Inflammatory macrophage treated with lipopolysaccharide for 4 hours (primary cell): ENCODE data around the gene THSD4.

Source experiments
- DNase-seq: peaks from one replicate; pipeline ENCODE4 v3.0.0-alpha.2; 2020

Gene THSD4

DNA sequence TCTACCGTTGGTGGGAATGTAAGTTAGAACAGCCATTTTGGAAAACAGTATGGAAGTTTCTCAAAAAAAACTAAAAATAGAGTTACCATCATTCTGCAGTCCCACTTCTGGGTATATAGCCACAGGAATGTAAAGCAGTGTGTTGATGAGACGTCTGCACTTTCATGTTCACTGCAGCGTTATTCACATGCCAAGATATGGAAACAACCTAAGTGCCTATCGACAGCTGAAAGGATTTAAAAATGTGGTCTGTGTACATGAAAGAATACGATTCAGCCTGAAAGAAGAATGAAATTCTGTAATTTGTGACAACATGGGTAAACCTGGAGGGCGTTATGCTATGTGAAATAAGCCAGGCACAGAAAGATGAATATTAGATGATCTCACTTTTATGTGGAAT is 157.7 kb downstream of the THSD4 start:
- no peak for DNase-seq

DNA sequence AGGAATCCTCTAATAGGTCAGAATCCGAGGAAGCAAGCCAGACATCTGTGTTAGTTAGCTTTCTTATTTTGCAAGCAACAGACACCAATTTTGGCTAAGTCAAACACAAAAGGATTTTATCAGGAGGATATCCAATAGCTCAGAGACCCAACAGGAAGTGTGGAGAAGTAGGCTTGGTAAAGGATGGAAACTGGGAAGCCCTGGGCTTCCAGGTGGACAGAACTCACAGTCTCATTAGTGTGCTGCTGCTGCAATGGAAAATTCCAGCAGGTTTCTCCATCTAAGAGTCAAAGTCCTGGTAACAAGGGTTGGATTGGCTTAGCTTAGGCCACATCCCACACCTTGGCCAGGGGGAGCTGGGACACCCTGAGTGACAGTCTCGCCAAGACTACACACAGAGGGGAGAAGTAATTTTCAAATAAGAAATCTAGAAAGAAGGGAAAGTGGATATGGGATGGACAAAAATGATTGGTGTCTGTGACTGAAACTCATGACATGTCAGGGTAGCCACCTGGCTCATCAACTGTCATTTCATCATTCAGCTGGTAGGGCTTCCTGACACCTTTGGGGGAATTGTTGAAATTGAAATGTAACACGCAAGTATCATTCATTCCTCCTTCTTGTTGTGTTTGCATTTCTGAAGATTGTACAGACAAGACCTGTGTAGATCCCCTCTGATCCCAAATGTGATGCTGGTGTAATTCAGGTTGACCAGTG is 158.6 kb downstream of the THSD4 start:
- no peak for DNase-seq

DNA sequence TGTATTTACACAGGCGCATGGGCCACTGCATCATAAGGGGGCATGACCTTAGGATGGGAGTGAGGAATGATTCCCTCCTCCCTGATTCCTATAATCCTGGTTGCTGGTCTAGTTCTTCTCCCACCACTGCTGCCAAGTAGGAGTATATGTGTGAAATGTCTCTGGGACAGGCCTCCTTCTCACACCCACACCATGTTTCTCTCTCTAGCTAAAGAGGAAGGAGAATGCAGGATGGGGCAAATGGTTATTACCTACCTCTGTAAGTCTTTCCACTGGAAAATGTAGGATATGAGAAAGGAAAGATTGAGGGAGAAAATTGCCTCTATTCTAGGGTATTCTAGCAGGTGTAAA is 159.2 kb downstream of the THSD4 start:
- DNase-seq = no peak

DNA sequence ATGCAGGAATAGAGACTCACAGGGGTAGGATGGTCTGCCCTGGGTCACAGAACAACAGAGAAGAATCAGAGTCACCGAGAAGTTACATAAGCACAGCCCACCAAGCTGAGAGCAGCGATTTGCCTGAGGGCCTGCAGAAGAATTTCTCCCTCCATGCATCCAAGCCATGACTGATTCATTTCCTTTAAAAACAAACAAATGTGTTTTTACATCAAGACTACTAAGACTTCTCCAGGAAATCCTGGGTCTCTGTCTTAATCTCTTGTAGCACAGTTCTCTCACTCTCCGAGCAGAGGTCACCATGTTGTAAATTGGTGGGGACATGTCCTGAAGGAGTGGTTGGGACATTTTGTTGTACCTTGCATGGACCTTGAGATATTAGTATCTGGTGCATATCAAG is 159.8 kb downstream of the THSD4 start:
- no peak for DNase-seq

DNA sequence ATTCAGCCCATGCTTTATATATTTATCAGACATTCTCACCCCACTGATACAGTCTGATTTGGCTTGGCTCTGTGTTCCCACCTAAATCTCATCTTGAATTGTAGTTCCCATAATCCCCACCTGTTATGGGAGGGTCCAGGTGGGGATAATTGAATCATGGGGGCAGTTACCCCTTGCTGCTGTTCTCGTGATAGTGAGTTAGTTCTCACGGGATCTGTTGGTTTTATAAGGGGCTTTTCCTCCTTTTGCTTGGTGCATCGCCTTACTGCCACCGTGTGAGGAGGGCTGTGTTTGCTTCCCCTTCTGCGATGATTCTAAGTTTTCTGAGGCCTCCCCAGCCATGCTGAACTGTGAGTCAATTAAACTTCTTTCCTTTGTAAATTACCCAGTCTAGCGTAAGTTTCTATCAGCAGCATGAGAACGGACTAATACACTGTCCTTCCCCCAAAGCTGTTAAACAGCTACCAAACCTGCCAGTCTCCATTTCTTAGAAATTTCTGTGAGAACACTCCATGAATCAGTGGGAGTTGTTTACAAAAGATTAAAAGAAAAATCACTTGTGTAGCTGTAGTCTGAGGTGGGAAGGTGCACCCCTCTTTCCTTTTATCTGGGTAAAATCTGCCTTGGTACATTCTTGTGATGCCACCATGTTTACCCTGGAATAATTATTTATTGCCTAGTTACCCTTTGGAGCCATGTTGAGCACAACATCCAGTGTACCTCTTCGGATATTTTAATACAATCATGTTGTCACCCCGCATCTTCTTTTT is 160.5 kb downstream of the THSD4 start:
- no peak for DNase-seq

DNA sequence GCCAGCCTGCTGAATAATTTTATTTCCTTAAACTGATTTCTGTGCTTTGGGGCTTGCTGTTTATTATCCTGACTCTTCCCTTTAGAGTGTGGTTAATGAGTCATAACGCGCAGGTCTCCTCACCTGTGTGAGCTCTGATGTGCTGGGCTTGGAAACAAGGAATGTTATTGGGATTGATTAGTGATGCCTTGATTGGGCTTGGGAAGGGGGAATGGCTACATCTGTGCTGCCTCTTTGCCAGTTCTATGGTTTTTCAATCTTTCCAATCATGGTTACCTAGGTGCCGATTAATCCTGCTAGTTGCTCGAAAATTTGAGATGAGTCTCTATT is 161.0 kb downstream of the THSD4 start:
- no peak for DNase-seq

DNA sequence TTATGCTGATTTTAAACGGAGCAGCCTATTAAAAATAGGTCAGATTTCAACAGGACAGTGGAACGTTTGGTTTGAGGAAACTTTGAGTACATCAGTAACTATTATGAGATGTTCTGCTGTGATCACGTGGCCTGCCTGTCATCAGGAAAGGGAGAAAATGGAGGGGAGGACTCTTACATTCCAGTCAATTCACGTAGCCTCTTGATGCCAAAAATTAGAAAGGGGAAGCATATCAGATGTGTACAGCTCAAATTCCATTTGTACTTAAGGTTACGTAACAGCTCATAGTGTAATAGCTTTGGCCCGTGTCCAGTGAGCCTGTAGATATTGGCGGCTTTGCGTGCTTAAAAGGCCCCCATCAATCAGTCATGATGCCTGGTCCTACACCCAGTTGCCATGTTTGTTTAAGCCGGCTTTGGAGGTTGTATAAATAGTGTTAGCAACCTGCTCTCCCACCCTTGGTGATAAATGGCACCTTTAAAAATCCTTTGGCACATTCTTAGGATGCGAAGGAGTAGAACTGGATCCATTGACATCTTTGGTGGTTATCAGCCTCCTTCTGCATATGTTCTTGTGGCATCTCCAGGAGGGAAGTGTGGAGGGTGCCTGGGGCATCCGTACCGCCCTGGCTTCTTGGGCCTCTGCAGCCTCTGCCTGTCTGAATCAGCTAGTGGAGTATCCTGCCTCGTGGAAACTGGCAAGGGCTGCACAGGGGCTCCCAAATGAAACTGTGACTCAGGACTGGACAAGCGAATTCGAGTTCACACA is 163.9 kb downstream of the THSD4 start:
- DNase-seq = peak; percentile 35

DNA sequence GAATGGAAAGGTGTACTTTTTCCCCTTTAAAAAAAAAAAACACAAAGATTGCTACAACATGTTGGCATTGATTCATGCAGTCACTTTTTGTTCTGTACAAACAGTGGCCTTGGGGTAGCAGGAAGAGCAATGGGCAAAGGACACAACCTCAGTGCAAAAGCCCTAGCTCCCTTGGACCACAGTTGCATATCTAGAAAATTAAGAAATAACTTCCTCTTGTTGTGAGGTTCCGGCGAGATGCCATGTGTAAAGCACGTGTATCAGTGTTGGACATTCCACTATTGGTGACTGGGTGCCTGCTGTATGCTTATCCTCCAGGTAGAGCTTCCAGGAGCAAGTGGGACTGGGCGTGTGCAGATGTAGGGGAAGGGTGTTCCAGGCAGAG is 164.5 kb downstream of the THSD4 start:
- no peak for DNase-seq

DNA sequence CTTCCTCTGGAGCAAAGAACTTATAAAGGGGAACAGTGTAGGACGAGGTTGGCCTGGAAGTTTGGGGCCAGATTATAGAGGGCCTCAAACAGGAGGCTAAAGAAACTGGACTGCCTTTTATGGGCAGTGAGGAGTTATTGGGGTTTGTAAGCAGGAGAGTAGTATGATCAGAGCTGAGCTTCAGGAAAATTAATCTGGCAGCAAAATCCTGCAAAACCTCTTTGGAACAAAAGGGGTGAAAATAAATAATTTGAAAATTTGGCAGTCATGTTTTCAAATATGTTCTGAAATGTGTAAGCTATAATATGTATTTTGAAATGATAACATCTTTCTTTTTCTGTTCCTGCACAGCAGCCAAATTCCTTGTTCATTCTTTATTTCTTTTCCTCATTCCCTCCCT is 164.9 kb downstream of the THSD4 start:
- no peak for DNase-seq

DNA sequence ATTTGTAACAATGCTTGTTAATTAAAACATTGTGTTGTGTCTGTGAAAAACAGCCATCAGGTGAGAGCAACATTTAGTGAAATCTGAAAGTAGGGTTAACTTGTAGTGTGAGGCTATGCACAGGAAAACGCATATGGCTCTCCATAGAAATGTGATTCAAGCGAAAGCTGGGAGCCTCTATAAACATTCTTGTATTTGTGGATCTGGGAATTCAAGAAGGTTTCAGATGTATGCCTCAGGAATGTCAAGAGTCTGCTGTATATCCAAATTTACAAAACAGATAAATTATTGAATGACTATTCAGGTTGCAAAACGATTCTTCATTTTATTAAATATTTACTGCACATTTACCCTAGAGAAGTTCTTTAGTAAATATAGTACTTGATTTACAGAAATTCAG is 166.0 kb downstream of the THSD4 start:
- no peak for DNase-seq

DNA sequence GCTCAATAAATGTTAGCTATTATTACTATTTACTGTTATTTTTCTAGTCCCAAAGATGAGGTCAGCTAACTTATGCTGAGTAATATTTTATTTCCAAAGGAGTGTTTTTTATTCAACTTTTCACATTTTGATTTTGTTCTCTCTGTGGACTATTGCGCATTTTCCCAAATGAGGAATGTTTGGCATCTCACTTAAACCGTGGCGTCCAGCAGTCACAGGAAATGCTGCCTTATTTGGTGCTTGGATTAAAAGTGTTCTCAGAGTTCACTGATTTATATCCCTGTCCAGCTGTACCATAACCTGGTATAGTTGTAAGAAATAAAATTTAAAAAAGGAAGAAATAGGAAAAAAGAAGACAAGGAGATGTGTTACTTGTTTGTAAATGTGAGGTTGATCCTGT is 166.8 kb downstream of the THSD4 start:
- DNase-seq = no peak

DNA sequence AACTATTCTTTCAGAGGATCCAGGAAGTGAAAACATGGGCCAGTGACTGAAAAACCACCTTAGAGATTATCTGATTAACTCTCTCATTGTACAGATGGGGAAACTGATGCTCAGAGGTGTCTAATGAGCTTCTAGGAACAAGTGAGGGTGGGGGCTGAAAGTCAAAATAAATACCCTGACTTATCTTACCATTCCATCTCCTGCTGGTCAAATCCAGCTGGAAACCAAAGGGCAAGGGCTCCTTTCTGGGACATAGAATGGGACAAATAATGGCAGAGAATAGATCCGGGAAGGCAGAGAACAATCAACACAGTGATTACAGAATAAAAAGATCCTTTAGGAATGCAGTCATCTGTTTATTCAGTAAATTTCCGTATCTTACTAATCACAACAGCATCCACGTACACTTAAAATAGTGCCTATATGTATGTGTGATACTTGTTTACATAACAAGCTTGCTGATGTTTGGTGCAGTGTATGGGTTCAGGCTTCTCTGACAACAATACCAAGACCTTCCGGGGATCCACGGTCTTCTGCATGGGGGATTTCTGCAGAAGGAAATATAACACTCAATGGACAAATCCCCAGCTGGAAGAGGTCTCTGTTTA is 173.2 kb downstream of the THSD4 start:
- DNase-seq = no peak

DNA sequence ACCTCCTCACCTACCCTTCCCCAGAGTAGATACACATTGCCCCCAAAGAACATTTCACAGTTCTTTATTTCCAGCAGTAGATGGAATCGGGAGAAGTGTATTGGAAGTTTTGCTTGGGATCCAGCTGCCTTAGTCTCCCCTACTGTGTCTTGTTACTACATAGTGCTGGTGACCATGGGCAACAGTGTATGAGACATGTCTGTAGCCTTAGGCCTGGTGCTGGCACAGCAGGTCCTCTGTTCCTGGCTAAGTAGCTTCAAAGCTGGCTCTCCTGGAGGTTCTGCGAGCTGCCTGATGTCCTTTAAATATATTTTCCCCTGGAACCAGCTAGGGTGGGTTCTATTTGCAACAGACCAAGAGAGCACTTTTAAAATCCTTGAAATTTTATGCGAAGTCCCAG is 174.7 kb downstream of the THSD4 start:
- no peak for DNase-seq

DNA sequence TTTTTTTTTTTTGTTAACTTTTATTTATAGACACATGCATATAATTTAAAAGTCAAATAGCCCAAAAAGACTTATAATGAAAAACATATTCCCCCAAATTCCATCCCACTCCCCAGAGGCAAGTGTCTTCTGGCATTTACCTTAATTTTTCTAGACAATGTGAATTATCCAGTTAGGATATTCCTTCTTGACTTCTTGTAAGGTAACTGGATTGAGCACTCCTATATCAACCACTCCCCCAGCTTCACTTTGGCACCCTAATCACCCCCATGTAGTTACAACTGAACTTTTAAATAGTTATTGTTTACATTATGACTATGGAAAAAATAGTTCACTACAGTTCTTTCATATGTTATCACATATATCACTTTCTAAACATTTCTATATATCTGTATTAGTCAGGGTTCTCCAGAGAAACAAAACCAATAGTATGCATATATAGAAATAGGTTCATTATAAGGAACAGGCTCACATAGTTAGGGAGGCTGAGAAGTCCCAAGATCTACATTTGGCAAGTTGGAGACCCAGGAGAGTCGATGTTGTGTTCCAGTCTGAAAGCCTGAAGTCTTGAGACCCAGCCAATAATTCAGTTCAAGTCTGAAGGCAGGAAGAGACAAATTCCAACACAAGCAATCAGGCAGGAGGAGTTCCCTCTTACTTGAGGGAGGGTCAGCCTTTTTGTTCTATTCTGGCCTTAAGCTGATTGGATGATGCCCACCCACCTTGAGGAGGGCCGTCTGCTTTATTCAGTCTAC is 175.8 kb downstream of the THSD4 start:
- no peak for DNase-seq

DNA sequence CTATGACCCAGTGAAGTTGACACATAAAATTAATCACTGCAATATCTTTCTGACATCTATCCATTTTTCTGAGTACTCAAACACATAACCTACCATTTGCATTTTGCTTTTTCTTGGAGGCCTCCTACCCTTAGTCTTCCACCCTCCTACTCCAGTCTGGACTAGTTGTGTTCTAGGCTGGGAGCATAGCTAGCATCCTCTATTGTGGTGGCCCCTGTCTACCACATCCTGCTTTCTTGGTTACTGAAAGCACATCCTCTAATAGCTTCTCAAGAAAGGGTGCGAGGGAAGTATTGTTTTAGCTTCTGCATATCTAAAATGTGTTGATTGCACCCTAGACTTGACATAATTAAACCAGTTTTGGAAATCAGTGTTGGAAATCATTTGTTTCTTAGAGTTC is 176.5 kb downstream of the THSD4 start:
- DNase-seq = no peak

DNA sequence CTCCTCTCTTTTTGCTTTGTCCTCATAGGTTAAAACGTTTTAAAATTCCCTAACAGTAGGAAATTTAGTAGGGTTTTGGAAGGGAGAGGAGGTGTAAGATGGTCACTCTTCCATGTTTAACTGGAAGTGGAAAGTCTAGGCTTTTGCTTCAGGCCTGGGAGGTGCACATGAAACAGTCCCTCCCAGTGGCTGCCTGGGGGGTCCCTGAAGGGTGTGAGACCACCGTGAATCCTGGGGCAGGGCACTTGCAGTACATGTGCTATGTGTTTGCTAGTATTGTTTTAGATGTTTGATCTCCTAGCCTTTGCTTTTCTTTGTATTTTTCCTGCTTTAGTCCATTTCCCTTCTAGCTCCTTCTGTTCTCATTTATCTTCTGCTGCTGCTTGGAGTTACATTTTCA is 178.5 kb downstream of the THSD4 start:
- no peak for DNase-seq

DNA sequence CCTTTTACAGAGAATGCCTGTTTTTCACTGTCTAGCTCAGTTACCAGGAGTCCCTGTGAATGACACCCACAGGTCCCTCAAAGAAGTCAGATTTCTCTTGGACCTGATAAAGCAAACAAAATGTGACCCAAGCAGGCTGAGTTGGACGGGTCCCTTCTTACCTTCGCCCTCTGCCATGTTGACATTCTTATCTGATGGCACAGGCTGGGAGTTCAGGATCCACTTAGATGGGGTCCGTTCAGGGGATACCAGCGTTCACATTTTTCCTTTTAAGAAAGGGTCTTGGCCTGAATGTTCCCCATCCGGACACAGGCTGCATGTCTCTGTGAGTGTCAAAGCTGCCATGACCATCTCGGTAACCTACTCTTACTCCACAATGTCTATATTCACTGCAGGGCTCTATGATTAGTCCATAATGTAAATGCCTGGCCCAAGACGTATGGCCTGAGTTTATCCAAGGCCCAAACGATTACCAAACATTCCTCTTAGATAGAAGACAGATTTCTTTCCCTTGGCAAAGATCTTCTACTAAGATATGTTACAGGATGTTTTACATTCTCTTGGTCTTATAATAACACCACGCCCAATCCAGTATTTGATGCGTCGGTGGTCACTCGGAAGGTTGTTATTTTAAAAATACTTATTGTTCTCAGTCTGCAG is 179.1 kb downstream of the THSD4 start:
- no peak for DNase-seq

DNA sequence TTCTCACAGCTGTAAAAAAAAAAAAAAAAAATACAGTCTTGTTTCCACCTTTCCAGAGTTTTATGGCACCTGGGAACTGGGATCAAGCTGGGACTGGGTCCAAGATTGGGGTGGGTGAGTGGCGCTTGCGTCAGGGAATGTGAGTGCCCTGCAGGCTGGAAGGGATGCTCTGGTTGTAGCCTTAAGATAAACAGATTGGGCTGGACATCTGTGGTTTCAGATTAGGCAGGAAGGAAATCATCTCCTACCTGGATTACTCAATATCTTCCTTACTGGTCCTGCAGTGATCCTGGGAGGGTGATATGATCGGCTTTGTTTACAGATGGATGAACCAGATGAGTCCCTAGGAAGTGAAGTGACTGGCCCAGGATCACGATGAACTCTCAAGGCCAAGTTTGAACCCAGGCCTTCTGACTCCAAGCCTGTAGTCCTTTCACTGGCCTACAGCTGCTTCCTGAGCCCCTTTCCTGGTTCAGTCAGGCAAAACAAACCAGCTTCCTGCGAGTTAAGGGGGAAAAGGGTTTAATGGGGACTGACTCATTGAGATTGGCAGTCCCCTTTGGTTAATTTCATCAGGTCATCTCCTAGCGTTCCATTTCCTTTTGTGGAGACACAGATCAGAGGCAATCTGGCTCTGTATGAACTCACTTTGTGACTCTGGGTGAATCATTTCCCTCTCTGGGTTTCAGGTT is 179.8 kb downstream of the THSD4 start:
- DNase-seq = peak; percentile 90

DNA sequence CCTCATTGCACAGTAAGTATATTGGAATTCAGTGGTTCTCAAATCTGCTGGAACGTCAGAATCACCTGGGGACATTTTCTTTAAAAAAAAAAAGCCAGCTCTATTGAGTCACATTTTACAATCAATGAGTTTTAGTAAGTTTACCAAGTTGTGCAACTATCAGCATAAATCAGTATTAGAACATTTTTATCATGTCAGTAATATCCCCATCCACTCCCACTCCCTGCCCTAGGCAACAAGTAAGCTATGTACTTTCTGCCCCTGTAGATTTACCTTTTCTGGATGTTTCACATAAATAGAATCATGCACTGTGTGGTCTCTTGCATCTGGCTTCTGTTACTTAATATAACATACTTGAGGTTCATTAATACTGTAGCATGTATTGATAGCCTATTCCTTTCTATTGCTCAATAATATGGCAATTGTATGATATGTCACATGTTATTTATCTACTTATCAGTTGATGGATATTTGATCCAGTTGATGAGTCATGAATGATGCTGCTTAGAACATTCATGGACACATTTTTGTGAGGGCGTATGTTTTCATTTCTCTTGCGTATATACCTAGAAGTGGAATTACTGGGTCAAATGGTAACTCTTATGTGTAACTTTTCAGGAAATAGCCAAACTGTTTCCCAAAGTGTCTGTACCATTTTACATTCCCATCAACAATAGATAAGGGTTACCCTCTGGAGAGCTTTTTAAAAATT is 180.5 kb downstream of the THSD4 start:
- no peak for DNase-seq

DNA sequence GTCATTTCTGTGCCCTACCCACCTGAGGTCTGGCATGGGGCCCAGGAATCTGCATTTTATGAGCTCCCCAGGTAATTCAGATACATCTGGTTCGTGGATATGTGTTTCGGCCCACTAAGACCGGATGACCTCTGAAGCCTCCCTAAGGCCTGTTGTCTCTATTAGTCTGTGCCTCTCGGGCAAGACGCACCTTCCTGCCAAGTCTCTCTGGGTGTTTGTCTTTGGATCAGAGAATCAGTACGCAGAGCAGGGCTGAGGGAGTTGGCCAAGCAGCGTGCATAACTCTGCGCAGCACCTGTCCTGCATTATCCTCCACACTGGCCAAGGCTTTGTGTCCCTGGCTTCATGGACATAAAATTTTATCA is 181.0 kb downstream of the THSD4 start:
- no peak for DNase-seq

DNA sequence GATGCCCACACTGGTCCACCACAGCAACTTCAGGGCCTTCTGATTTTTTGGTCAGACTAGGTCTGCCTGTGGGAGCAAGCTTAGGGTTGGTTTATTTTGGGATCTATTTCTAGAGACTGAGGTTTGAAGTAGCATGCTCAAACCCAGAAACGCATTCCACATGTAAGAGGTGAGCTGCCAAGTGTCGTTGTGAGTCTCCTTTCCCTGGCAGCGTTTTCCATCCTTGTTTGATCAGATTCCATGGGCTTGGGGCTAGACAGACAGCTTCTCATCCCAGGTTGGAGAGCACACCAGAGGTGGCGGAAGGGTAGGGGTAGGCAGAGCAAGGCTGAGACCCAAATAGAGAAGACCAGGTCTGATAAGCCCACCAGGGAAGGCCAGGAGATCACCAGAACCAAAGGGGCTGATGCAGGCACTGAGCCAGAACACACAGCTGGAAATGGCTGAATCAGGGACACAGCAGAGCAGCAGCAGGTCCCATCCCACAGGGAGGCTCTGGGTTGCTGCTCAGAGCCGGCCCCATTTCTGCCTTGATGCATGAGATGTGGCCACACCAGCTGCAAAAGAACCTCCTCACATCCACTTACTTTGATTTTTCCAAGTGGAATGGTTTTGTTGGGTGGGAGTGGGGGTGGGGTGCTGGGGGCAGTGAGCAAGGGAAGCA is 186.8 kb downstream of the THSD4 start:
- no peak for DNase-seq
